ENCODE data around the gene ANGPTL8. TPM values are rescaled to one million over a fixed set of nuclear protein-coding genes. Genes with fewer than 3 reads are reported as not detected.

ANGPTL8 gene
- total RNA-seq, 3 donors from 2014 or later, result not detected

- no peak for DNase-seq
- Histone ChIP-seq H3K4me3 (no peak overlapping the region), H3K4me1 (ENCODE audit: low read depth) (no peaks in the 10 kb centered on the region), H3K36me3 (ENCODE audit: low read depth) (no peaks in the 10 kb centered on the region), H3K9me3 (no peaks in the 10 kb centered on the region)
- no peak for ATAC-seq
- no peak for TF ChIP-seq CTCF (IDR thresholded peaks at IDR 0.05)
- intact Hi-C loops (cut with DNase I, micrococcal nuclease), result no loop called here
Measured at GRCh38 chr19:11273989-11274388, 34.6 kb downstream of the ANGPTL8 start.

DNA sequence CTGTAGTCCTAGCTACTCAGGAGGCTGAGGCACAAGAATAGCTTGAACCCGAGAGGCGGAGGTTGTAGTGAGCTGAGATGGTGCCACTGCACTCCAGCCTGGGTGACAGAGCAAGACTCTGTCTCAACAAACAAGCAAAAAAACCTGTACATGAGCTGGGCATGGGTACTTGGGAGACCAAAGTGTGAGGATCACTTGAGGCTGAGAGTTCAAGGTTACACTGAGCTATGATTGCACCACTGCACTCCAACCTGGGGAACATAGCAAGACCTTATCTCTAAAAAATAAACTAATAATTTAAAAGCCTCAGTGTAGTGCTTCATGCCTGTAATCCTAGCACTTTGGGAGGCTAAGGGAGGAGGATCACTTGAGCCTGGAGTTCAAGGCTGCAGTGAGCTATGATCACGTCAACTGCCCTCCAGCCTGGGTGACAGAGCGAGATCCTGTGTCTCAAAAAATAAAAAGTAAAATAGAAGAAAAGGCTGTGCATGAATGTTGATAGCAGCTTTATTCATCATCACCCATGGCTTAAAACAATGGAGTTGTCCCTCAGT lies 35.2 kb downstream of the ANGPTL8 start:
- Histone ChIP-seq H3K36me3 (ENCODE audit: low read depth) (no peaks in the 10 kb centered on the region), H3K9me3 (no peaks in the 10 kb centered on the region), H3K4me1 (ENCODE audit: low read depth) (no peaks in the 10 kb centered on the region), H3K4me3 (no peak overlapping the region)
- DNase-seq, result no peak
- TF ChIP-seq CTCF (IDR thresholded peaks at IDR 0.05), result no peak
- no peak for ATAC-seq
- intact Hi-C loops (cut with DNase I, micrococcal nuclease), result no loop called here

- no peak for DNase-seq
- intact Hi-C loops (cut with DNase I, micrococcal nuclease), result no loop called here
- Histone ChIP-seq H3K4me3 (no peak overlapping the region), H3K4me1 (ENCODE audit: low read depth) (no peaks in the 10 kb centered on the region), H3K9me3 (no peaks in the 10 kb centered on the region), H3K36me3 (ENCODE audit: low read depth) (no peaks in the 10 kb centered on the region)
- TF ChIP-seq CTCF (IDR thresholded peaks at IDR 0.05), result no peak
- no peak for ATAC-seq
Measured at GRCh38 chr19:11278670-11279069, 39.3 kb downstream of the ANGPTL8 start.

GRCh38 chr19:11279505-11280236 lies 40.3 kb downstream of the ANGPTL8 start:
- no peaks in the 10 kb centered on the region for H3K4me1 ChIP-seq (ENCODE audit: low read depth)
- ATAC-seq (no peak), DNase-seq (no peak)
- no peaks in the 10 kb centered on the region for H3K36me3 ChIP-seq (ENCODE audit: low read depth)
- TF ChIP-seq CTCF (IDR thresholded peaks at IDR 0.05), result no peak
- no peaks in the 10 kb centered on the region for H3K9me3 ChIP-seq
- intact Hi-C loops (cut with DNase I, micrococcal nuclease), result no loop called here
- no peak overlapping the region for H3K4me3 ChIP-seq

- Histone ChIP-seq H3K4me1 (ENCODE audit: low read depth) (no peaks in the 10 kb centered on the region), H3K4me3 (no peak overlapping the region), H3K36me3 (ENCODE audit: low read depth) (no peaks in the 10 kb centered on the region), H3K9me3 (no peaks in the 10 kb centered on the region)
- intact Hi-C loops (cut with DNase I, micrococcal nuclease), result no loop called here
- no peak for TF ChIP-seq CTCF (IDR thresholded peaks at IDR 0.05)
- ATAC-seq (no peak), DNase-seq (no peak)
Measured at GRCh38 chr19:11281356-11282049, 42.1 kb downstream of the ANGPTL8 start.

Measured in mucosa of descending colon (tissue), 3 donors.